ENCODE measurements around the gene ZFTA. TPM values are rescaled to one million over a fixed set of nuclear protein-coding genes. Genes with fewer than 3 reads are reported as not detected.

ZFTA gene
- 28.6 to 34.6 TPM (median 34.2 TPM) in 3 replicates for total RNA-seq
- long read RNA-seq, partial matches to known transcripts, result 2 of 28 reads
- long read RNA-seq, other reads (novel, unspliced or antisense), result 25 of 28 reads

DNA sequence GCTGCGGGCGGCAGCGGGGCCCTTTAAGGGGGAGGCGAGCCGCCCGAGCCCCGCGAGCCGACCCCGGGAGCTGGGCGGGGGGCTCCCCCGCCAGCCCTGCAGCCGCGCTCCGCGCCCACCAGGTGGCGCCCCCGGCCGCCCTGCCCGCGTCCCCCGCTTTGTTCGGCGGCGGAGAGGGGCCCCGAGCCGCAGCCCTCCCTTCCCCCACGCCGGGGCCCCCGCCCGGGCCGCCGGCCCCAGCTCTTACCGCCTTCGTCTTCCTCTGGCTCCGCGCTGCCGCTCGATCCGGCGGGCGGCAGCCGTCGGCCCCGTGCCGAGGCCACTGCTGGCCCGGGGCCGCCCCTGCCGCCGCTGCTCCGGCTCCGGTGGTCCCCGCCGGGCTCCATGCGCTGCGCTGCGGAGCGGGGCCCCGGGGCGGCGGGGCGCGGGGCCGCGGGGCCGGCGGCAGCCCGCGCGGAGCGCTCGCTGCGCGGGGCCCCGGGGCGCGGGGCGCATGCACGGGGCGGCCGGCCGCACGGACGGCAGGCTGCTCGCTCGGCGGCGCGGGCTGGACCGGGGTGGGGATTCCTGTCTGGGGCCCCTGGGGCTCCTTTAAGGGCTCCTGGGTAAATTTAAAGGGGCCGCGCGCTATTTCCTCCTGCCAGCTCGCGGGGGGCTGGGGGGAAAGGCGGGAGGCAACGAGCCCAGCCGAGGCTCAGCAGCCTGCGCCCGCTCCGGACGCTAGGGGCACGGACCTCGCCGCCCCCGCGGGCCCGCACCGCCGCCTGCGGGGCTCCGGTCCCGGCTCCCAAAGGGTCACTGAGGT is at the start of gene ZFTA:
ZFTA (minus strand) TSS at position 539 of the 805 bp plus-strand sequence; CDS start at position 386, 153 bp downstream.
- DNase-seq (ENCODE audit: low spot score), result no peak
- H3K27ac Mint-ChIP-seq (ENCODE audit: unreplicated experiment), result peak within 1 kb of the TSS; percentile 94
- H3K9me3 Mint-ChIP-seq (ENCODE audit: low read depth), result no peaks in the 10 kb centered on the region
- peak within 1 kb of the TSS; percentile 96 for H3K4me3 Mint-ChIP-seq (ENCODE audit: unreplicated experiment)
- peaks cover 29% of the 10 kb centered on the region for H3K4me1 Mint-ChIP-seq (ENCODE audit: low read depth)
- TF ChIP-seq, protein P1, sequence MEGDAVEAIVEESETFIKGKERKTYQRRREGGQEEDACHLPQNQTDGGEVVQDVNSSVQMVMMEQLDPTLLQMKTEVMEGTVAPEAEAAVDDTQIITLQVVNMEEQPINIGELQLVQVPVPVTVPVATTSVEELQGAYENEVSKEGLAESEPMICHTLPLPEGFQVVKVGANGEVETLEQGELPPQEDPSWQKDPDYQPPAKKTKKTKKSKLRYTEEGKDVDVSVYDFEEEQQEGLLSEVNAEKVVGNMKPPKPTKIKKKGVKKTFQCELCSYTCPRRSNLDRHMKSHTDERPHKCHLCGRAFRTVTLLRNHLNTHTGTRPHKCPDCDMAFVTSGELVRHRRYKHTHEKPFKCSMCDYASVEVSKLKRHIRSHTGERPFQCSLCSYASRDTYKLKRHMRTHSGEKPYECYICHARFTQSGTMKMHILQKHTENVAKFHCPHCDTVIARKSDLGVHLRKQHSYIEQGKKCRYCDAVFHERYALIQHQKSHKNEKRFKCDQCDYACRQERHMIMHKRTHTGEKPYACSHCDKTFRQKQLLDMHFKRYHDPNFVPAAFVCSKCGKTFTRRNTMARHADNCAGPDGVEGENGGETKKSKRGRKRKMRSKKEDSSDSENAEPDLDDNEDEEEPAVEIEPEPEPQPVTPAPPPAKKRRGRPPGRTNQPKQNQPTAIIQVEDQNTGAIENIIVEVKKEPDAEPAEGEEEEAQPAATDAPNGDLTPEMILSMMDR (IDR thresholded peaks at IDR 0.05), result peak; percentile 78
- peaks cover 2% of the 10 kb centered on the region for H3K36me3 Mint-ChIP-seq (ENCODE audit: low read depth)
- no peaks in the 10 kb centered on the region for H3K27me3 Mint-ChIP-seq (ENCODE audit: low read depth)

DNA sequence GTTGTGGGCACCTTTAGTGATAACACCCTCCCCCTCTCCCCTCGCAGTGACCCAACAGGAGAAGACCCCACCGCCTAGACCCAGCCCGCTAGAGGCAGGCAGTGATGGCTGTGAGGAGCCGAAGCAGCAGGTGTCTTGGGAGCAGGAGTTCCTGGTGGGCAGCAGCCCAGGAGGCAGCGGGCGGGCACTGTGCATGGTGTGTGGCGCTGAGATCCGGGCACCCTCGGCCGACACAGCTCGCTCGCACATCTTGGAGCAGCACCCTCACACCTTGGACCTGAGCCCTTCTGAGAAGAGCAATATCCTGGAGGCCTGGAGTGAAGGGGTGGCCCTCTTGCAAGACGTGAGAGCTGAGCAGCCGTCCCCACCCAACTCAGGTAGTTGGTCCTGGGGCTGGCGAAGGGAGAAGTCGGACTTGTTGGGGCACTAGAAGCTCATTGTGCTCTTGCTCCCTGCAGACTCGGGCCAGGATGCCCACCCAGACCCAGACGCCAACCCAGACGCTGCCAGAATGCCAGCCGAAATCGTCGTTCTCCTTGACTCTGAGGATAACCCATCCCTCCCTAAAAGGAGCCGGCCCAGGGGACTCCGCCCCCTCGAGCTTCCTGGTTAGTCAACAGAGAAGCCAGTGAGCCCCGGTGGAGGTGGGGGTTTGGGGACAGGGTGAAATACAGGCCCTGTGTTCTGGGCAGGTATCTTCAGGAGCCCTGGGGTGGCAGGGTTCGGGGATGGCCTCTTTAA is 49.4 kb upstream of the ZFTA start:
- no peaks in the 10 kb centered on the region for H3K27me3 Mint-ChIP-seq (ENCODE audit: low read depth)
- TF ChIP-seq, protein P1 (IDR thresholded peaks at IDR 0.05), result no peak

GRCh38 chr11:63816732-63817131 is 48.2 kb upstream of the ZFTA start:
- no peak for DNase-seq (ENCODE audit: low spot score)
- H3K36me3 Mint-ChIP-seq (ENCODE audit: low read depth), result peaks cover 16% of the 10 kb centered on the region
- no peaks in the 10 kb centered on the region for H3K9me3 Mint-ChIP-seq (ENCODE audit: low read depth)
- H3K27me3 Mint-ChIP-seq (ENCODE audit: low read depth), result no peaks in the 10 kb centered on the region
- H3K4me1 Mint-ChIP-seq (ENCODE audit: low read depth), result peaks cover 31% of the 10 kb centered on the region
- no peak overlapping the region for H3K4me3 Mint-ChIP-seq (ENCODE audit: unreplicated experiment)
- no peak overlapping the region for H3K27ac Mint-ChIP-seq (ENCODE audit: unreplicated experiment)
- TF ChIP-seq, protein P1 (IDR thresholded peaks at IDR 0.05), result no peak

More for the DNA sequence above, 49.4 kb upstream of the ZFTA start:
- no peak overlapping the region for H3K27ac Mint-ChIP-seq (ENCODE audit: unreplicated experiment)
- no peaks in the 10 kb centered on the region for H3K9me3 Mint-ChIP-seq (ENCODE audit: low read depth)
- DNase-seq (ENCODE audit: low spot score), result no peak
- H3K4me1 Mint-ChIP-seq (ENCODE audit: low read depth), result peaks cover 21% of the 10 kb centered on the region
- peaks cover 21% of the 10 kb centered on the region for H3K36me3 Mint-ChIP-seq (ENCODE audit: low read depth)
- H3K4me3 Mint-ChIP-seq (ENCODE audit: unreplicated experiment), result no peak overlapping the region

GRCh38 chr11:63816166-63816565 is 47.6 kb upstream of the ZFTA start:
- no peaks in the 10 kb centered on the region for H3K9me3 Mint-ChIP-seq (ENCODE audit: low read depth)
- no peak overlapping the region for H3K27ac Mint-ChIP-seq (ENCODE audit: unreplicated experiment)
- H3K4me1 Mint-ChIP-seq (ENCODE audit: low read depth), result peaks cover 36% of the 10 kb centered on the region
- H3K27me3 Mint-ChIP-seq (ENCODE audit: low read depth), result no peaks in the 10 kb centered on the region
- TF ChIP-seq, protein P1 (IDR thresholded peaks at IDR 0.05), result no peak
- DNase-seq (ENCODE audit: low spot score), result no peak
- peaks cover 14% of the 10 kb centered on the region for H3K36me3 Mint-ChIP-seq (ENCODE audit: low read depth)
- H3K4me3 Mint-ChIP-seq (ENCODE audit: unreplicated experiment), result no peak overlapping the region

DNA sequence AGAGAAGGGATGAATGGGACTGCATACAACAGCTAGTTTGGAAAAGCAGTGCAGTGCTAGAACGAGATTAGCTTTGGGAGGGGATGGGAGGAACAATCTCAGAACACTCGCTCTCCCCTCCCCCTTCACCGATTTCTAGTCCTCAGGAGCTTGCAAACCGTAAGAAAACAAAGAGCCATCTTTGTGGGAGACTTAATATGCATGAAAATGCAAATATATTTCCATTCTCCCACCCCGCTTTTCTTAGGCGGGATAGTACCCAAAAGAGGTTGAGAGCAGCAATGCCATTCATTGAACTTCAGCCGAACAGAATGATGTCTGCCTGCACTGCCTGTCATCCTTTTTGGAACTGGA is 45.8 kb upstream of the ZFTA start:
- no peaks in the 10 kb centered on the region for H3K9me3 Mint-ChIP-seq (ENCODE audit: low read depth)
- TF ChIP-seq, protein P1 (IDR thresholded peaks at IDR 0.05), result no peak
- H3K27ac Mint-ChIP-seq (ENCODE audit: unreplicated experiment), result peak overlapping the region; percentile 69
- H3K27me3 Mint-ChIP-seq (ENCODE audit: low read depth), result no peaks in the 10 kb centered on the region
- peaks cover 6% of the 10 kb centered on the region for H3K36me3 Mint-ChIP-seq (ENCODE audit: low read depth)
- no peak for DNase-seq (ENCODE audit: low spot score)
- peak overlapping the region; percentile 83 for H3K4me3 Mint-ChIP-seq (ENCODE audit: unreplicated experiment)
- peaks cover 36% of the 10 kb centered on the region for H3K4me1 Mint-ChIP-seq (ENCODE audit: low read depth)
